T-helper 1 cell treated with Interleukin-12 subunit alpha and Interleukin-12 subunit beta and Interleukin-4 antibody, amounts not matched to agents 30 μg/mL and 1 μg/mL, for 36 hours (primary cell): ENCODE measurements around the gene SVIL.
"Not testable (repeated sequence)": the region's sequence is repeated elsewhere in the genome, so short reads cannot be mapped to it uniquely, and the experiment has no call there.

Experiments
- H3K27ac Mint-ChIP-seq: one replicate; pipeline ENCODE4 v1.8.0; 2021; ENCODE audit warnings: mild to moderate bottlenecking, mixed read lengths
- H3K27me3 Mint-ChIP-seq: one replicate; pipeline ENCODE4 v1.8.0; 2021; ENCODE audit warnings: low read depth, mixed read lengths
- H3K36me3 Mint-ChIP-seq: one replicate; pipeline ENCODE4 v1.8.0; 2021; ENCODE audit warnings: low read depth, mixed read lengths
- H3K4me1 Mint-ChIP-seq: one replicate; pipeline ENCODE4 v1.8.0; 2021; ENCODE audit warnings: low read depth, mixed read lengths
- H3K4me3 Mint-ChIP-seq: one replicate; pipeline ENCODE4 v1.8.0; 2021; ENCODE audit warnings: mild to moderate bottlenecking, moderate library complexity, mixed read lengths
- H3K9me3 Mint-ChIP-seq: one replicate; pipeline ENCODE4 v1.8.0; 2021; ENCODE audit warnings: mixed read lengths

SVIL gene

GRCh38 chr10:29448756-29449592 lies 185.8 kb downstream of the SVIL start:
- Mint-ChIP-seq H3K4me1 (peaks cover 21% of the 10 kb centered on the region), H3K4me3 (peak overlapping the region; percentile 23)
- not testable (repeated sequence) for H3K36me3 Mint-ChIP-seq, H3K27me3 Mint-ChIP-seq, H3K27ac Mint-ChIP-seq, H3K9me3 Mint-ChIP-seq

GRCh38 chr10:29448125-29448524 lies 186.6 kb downstream of the SVIL start:
- Mint-ChIP-seq H3K4me3 (no peak overlapping the region), H3K36me3 (no peaks in the 10 kb centered on the region), H3K4me1 (peaks cover 21% of the 10 kb centered on the region), H3K9me3 (no peaks in the 10 kb centered on the region), H3K27me3 (no peaks in the 10 kb centered on the region), H3K27ac (no peak overlapping the region)

GRCh38 chr10:29446327-29446726 lies 188.4 kb downstream of the SVIL start:
- H3K4me1 Mint-ChIP-seq = peaks cover 21% of the 10 kb centered on the region
- no peaks in the 10 kb centered on the region for H3K27me3 Mint-ChIP-seq
- no peaks in the 10 kb centered on the region for H3K9me3 Mint-ChIP-seq
- H3K27ac Mint-ChIP-seq = no peak overlapping the region
- H3K4me3 Mint-ChIP-seq = no peak overlapping the region
- H3K36me3 Mint-ChIP-seq = no peaks in the 10 kb centered on the region

GRCh38 chr10:29443745-29444523 lies 190.8 kb downstream of the SVIL start:
- Mint-ChIP-seq H3K27me3 (no peaks in the 10 kb centered on the region), H3K4me1 (peaks cover 16% of the 10 kb centered on the region), H3K36me3 (peaks cover 4% of the 10 kb centered on the region), H3K9me3 (peaks cover 8% of the 10 kb centered on the region), H3K27ac (no peak overlapping the region), H3K4me3 (no peak overlapping the region)

GRCh38 chr10:29440981-29441380 lies 193.8 kb downstream of the SVIL start:
- Mint-ChIP-seq H3K4me3 (no peak overlapping the region), H3K9me3 (peaks cover 23% of the 10 kb centered on the region), H3K36me3 (peaks cover 8% of the 10 kb centered on the region), H3K4me1 (peaks cover 5% of the 10 kb centered on the region), H3K27ac (no peak overlapping the region), H3K27me3 (no peaks in the 10 kb centered on the region)

GRCh38 chr10:29439005-29439404 lies 195.8 kb downstream of the SVIL start:
- not testable (repeated sequence) for H3K27ac Mint-ChIP-seq, H3K4me1 Mint-ChIP-seq, H3K36me3 Mint-ChIP-seq, H3K4me3 Mint-ChIP-seq, H3K27me3 Mint-ChIP-seq
- H3K9me3 Mint-ChIP-seq = peaks cover 24% of the 10 kb centered on the region

- H3K27ac Mint-ChIP-seq = no peak overlapping the region
- H3K9me3 Mint-ChIP-seq = peaks cover 24% of the 10 kb centered on the region
- peaks cover 8% of the 10 kb centered on the region for H3K36me3 Mint-ChIP-seq
- H3K27me3 Mint-ChIP-seq = no peaks in the 10 kb centered on the region
- H3K4me3 Mint-ChIP-seq = no peak overlapping the region
- no peaks in the 10 kb centered on the region for H3K4me1 Mint-ChIP-seq
Measured at GRCh38 chr10:29438271-29438670, 196.5 kb downstream of the SVIL start.

- Mint-ChIP-seq H3K36me3 (peaks cover 8% of the 10 kb centered on the region), H3K4me3 (no peak overlapping the region), H3K27ac (no peak overlapping the region), H3K4me1 (no peaks in the 10 kb centered on the region), H3K9me3 (peaks cover 24% of the 10 kb centered on the region), H3K27me3 (no peaks in the 10 kb centered on the region)
Measured at GRCh38 chr10:29437871-29438270, 196.9 kb downstream of the SVIL start.

- Mint-ChIP-seq H3K36me3 (peaks cover 8% of the 10 kb centered on the region), H3K4me1 (no peaks in the 10 kb centered on the region), H3K27ac (no peak overlapping the region), H3K4me3 (no peak overlapping the region), H3K9me3 (peaks cover 24% of the 10 kb centered on the region), H3K27me3 (no peaks in the 10 kb centered on the region)
Measured at GRCh38 chr10:29435809-29436501, 198.8 kb downstream of the SVIL start.

GRCh38 chr10:29434111-29434510 lies 200.7 kb downstream of the SVIL start:
- H3K27ac Mint-ChIP-seq = no peak overlapping the region
- H3K36me3 Mint-ChIP-seq = peaks cover 6% of the 10 kb centered on the region
- H3K4me3 Mint-ChIP-seq = no peak overlapping the region
- no peaks in the 10 kb centered on the region for H3K4me1 Mint-ChIP-seq
- H3K27me3 Mint-ChIP-seq = no peaks in the 10 kb centered on the region
- H3K9me3 Mint-ChIP-seq = peaks cover 18% of the 10 kb centered on the region

GRCh38 chr10:29431711-29432110 lies 203.1 kb downstream of the SVIL start:
- no peak overlapping the region for H3K4me3 Mint-ChIP-seq

GRCh38 chr10:29430101-29430500 lies 204.7 kb downstream of the SVIL start:
- H3K4me1 Mint-ChIP-seq = no peaks in the 10 kb centered on the region
- H3K4me3 Mint-ChIP-seq = no peak overlapping the region
- no peak overlapping the region for H3K27ac Mint-ChIP-seq
- no peaks in the 10 kb centered on the region for H3K9me3 Mint-ChIP-seq
- H3K27me3 Mint-ChIP-seq = no peaks in the 10 kb centered on the region
- no peaks in the 10 kb centered on the region for H3K36me3 Mint-ChIP-seq

More at GRCh38 chr10:29431711-29432110, 203.1 kb downstream of the SVIL start:
- H3K4me1 Mint-ChIP-seq = no peaks in the 10 kb centered on the region
- H3K36me3 Mint-ChIP-seq = no peaks in the 10 kb centered on the region
- no peaks in the 10 kb centered on the region for H3K27me3 Mint-ChIP-seq
- no peak overlapping the region for H3K27ac Mint-ChIP-seq
- peaks cover 4% of the 10 kb centered on the region for H3K9me3 Mint-ChIP-seq

- Mint-ChIP-seq H3K27me3 (no peaks in the 10 kb centered on the region), H3K9me3 (no peaks in the 10 kb centered on the region), H3K27ac (no peak overlapping the region), H3K4me1 (no peaks in the 10 kb centered on the region), H3K4me3 (no peak overlapping the region), H3K36me3 (peaks cover 2% of the 10 kb centered on the region)
Measured at GRCh38 chr10:29428486-29428885, 206.3 kb downstream of the SVIL start.

GRCh38 chr10:29427667-29428066 lies 207.1 kb downstream of the SVIL start:
- Mint-ChIP-seq H3K27ac (no peak overlapping the region), H3K36me3 (peaks cover 5% of the 10 kb centered on the region), H3K4me1 (no peaks in the 10 kb centered on the region), H3K4me3 (no peak overlapping the region), H3K27me3 (no peaks in the 10 kb centered on the region), H3K9me3 (no peaks in the 10 kb centered on the region)
